NCI-H1048 (cell line): ENCODE results near the gene SMIM38.

Experiments
- DNase-seq: peaks from one replicate; lab custom pipeline; 2025; lab: John Stamatoyannopoulos, UW

The SMIM38 gene

GRCh38 chr11:69203901-69204245 is 48.1 kb downstream of the SMIM38 start:
- no peak for DNase-seq

GRCh38 chr11:69204246-69204940 is 48.7 kb downstream of the SMIM38 start:
- DNase-seq, result no peak

GRCh38 chr11:69204941-69205742 is 49.4 kb downstream of the SMIM38 start:
- DNase-seq, result no peak
